Tibial nerve (tissue), 3 donors: ENCODE measurements around the gene NEU4.

Source experiments
- POLR2A ChIP-seq, 2 donors: fragments of 450-650 bp; IDR thresholded peaks; one replicate each; pipeline ENCODE4 v1.6.1; 2017; ENCODE audit warnings: antibody characterized with exemption in 2 of 2, mild to moderate bottlenecking in 2 of 2, moderate library complexity in 2 of 2
- TF ChIP-seq, protein P1 (sequence below), 5 experiments: fragments of 200-600 bp in 3 of 5; fragments of 450-650 bp in 2 of 5; sonication (generic) in 3 of 5; IDR thresholded peaks; one replicate each; pipeline ENCODE4 v1.5.1; 2016 to 2019; ENCODE audit warnings: antibody characterized with exemption in 5 of 5, mild to moderate bottlenecking in 3 of 5, moderate library complexity in 2 of 5

DNA sequence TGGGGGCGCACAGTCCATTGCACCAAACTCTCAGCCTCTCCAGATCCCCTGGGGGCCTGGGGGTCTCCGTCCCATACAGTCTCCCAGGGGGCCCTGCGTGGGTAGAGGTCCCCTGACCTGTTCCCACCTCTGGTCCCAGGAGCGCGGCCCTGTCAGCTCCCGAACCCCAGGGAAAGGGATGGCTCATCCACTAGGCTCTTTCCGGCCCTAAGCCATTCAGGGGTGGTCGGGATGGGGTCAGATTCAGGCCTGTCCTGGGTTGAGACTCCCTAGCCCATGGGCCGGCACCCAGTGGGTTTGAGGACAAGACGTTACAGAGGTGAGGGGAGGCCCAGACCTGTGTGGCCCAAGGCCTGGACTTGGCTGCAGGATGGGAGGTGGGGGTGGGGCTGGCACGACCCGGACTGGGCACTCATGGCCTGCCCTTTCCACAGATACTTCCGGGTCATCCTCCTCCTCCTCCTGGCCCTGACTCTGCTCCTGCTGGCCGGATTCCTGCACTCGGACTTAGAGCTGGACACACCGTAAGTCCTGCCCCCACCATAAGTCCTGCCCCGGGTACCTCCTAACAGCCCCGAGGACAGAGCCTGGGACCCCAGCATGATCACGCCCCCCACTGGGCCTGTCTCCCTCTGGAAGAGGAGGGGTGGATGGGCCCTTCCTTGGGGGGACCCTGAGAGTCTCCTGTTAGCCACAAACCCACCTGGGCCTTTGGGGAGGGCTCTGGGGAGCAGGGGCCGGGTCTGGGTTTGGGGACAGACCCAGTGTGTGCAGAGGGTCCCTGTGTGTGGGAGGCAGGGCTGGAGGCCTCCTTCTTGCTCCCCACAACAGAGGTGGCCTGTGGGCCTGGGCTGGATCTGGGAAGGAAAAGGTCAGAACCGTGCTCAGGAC is 10.1 kb upstream of the NEU4 start:
- TF ChIP-seq, protein P1, sequence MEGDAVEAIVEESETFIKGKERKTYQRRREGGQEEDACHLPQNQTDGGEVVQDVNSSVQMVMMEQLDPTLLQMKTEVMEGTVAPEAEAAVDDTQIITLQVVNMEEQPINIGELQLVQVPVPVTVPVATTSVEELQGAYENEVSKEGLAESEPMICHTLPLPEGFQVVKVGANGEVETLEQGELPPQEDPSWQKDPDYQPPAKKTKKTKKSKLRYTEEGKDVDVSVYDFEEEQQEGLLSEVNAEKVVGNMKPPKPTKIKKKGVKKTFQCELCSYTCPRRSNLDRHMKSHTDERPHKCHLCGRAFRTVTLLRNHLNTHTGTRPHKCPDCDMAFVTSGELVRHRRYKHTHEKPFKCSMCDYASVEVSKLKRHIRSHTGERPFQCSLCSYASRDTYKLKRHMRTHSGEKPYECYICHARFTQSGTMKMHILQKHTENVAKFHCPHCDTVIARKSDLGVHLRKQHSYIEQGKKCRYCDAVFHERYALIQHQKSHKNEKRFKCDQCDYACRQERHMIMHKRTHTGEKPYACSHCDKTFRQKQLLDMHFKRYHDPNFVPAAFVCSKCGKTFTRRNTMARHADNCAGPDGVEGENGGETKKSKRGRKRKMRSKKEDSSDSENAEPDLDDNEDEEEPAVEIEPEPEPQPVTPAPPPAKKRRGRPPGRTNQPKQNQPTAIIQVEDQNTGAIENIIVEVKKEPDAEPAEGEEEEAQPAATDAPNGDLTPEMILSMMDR (IDR thresholded peaks at IDR 0.05) = no peak
- TF ChIP-seq POLR2A (IDR thresholded peaks at IDR 0.05) = no peak
